NCI-H1930 (cell line): ENCODE data around the gene PID1.

Experiments
- DNase-seq, 2 experiments: peaks; one replicate each; lab custom pipeline; 2025; lab: John Stamatoyannopoulos, UW

PID1 gene

DNA sequence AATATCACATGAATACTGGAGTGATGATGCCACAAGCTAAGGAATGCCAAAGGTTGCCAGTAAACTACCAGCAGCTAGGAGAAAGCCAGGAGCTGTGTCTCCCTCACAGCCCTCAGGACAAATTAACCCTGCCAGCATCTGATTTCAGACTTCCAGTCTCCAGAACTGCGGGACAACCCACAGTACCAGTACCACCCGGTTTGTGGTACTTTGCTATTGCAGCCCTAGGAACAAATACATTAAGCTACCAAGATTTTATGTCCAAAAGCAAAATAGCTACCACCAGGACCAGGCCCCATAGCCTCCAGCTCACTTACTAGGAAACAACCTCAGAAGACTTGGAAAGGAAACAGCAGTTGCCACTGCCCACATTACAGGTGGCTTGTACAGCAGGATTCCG is 10.0 kb downstream of the PID1 start:
- DNase-seq: no peak

DNA sequence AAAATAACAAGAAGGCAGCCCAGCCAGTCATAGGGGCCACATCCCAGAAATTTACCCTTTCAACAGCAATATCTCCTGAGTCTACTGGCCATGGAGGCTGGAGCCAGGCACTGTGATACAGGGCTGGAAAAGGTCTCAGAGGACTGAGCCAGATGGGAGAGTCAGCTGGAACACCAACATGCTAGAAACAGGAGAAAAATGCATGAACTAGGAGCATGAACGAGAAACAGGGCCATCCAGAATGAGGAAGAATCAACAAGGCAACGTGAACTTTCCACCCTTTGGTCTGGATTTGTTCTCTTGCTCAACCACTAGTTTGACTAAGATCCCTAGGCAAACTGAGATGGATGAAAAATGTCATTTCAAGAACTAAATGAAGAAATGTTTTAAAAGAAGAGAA is 13.1 kb downstream of the PID1 start:
- DNase-seq: no peak

DNA sequence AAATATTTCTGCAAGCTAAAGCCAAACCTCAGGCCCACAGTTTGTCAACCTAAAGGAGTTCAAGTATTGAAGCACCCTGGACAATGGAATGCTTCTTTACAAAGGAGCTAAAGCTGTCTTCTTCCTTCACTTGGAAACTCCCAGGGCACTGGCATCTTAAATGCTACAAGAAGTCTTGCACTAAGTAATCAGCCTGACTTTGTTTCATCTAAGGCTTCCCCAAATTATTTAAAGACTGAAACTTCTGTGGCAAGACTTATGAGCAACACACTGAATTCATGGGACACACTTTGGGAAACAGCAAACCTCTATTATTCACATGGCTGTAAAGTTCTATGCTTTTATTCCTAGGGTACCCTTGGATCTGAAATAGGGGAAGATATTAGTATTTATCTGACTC is 14.7 kb downstream of the PID1 start:
- DNase-seq: no peak

DNA sequence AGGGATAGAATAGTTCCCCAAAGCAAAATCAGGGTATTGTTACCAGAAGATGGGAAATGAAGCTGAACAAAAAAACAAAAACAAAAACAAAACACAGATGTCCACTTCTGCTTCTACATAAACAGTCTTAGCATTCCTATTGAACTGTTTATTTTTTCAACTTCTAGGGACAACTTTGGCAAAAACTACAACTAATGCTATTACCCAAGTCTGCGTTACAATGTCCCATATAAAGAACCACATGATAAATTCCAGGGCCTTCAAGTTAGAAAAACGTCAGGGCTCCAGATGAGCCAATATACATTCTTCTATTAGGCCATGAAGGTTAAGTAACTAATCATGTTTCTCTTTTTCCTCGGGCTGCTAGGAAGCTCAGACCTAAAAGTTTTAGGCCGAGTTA is 16.9 kb downstream of the PID1 start:
- no peak for DNase-seq

DNA sequence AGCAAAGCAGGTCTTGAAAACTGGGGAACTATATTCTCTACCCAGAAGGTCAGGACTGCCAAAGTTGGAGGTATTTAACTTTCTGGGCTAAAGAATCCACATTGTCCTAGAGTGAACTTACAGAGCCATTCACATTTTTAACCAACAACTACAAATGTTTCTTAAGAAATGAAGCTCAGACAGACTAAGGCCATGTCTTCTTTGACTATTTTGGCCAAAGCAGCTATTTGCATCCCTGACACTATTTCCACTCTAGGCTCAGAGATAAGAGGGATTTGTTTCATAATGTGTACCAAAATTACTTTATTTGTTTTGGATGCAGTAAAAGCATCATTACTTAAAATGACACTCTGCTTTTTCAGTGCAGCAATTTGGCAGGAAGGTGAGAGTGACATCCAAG is 18.1 kb downstream of the PID1 start:
- DNase-seq: no peak

DNA sequence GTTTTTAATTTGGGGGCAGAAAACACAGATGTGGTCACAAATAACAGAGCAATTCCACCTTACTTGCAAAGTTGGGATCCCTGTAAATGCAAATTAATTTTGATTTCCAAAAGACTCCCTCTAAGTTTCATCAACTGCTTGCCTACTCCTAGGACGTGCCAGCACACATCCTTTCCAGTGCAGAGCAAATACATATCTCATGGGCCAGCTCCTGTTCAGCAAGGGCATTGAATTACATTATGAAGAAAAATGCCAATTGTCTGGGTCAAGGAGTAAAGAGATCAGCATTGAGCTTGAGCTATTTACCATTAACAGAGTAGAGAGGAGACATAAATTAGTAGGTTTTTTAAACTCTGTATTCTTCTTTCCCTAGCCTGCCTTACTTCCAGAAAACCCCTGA is 18.8 kb downstream of the PID1 start:
- no peak for DNase-seq

DNA sequence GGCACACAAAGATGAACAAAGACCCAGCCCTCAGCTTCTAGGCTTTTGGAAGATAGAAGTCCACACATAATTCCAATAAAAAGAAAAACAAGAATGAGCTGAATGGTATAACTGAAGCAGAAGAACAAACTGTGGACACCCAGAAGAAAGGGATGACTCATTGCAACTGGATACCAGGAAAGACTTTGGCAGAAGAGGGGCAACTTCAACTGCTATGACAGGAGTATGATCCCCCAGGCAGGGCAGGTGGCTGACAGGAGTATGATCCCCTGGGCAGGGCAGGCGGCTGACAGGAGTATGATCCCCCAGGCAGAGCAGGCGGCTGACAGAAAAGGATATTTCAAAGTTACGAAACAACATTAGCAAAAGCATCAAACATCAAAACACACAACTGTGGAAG is 21.6 kb downstream of the PID1 start:
- no peak for DNase-seq

DNA sequence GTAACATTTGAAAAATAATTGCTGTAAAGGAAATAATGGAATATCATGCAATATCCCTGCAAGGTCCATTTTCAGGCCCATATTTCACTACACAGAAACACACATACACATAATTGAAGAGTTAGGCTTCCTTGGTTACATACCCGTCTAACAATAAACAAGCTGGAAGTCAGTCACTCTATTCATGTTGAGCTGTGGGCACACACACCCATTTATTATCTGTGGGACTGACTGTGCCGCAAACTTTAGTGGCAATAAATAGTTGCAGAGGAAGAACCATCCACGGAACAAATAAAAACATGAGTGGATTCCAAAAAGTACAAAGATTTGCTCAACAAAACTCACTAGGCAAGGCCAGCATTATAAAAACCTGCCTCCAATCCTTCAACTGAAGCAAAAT is 24.8 kb downstream of the PID1 start:
- DNase-seq: no peak

DNA sequence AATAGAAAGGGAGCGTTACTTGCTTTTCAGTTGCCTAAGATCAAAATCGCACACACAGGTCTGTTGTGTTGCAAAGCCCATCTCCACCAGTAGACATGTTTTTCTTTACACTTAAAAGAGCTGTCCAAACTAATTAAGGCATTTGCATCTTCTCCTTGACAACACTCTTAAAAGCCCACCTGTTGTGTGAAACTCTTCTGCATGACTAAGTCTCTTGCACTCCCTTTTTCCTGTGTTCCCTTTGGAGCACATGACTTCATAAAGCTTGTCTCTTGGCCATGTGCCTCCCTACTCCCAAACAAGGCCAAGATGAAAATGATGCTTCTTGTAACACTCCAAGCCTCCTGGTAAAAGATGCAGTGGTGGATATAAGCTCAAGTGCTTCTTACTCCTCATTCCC is 26.1 kb downstream of the PID1 start:
- DNase-seq: no peak

DNA sequence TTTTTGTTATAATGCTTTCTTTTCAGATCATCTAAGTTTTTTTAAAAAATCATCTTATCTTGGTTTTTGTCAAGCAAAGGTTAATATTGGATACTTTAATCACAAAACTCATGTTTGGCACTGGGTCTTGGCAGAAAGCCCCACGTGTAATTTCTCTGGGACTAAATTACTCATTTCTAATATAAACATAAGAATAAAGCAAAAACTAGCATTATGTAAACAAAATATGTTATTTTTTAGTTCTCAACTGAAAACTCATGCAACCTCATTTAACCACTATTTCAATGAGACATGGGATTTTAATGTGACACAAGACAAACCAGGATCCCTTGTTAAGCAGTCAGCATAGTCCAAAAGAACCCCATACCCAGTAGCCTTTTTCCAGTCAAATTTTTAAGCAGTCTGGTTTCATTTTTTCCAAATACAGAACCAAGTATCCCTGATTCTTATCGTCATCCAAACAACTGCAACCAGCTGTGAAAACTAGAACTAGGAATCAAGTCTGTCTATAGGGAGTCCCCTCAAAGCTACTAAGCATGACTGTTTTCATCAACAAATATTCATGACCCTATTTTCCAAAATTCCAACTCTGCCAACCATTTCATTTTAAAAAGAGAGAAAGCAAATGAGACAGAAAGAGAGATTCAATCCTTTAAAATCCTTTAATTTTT is 27.1 kb downstream of the PID1 start:
- DNase-seq: no peak

DNA sequence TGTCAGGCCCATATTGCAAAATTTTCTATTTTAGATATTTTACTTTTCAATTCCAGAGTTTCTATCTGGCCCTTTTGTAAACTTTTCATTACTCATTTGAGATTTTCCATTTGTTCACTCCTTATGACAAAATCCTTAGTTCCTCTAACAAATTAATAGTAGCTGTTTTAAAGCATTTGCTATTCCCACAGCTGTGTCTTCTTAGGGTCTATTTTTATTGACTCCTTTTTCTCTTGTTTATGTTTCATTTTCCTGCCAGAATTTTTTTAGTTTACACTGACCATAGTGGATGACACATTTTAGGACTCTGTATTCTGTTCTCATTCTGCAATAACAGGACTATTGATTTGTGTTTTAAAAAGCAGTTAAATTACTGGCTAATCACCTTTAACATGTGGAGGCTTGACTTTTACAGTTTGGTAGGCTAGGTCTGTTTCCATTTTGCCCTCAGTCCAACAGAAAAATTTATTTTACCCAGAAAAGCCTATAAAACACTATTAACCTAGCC is 30.0 kb downstream of the PID1 start:
- no peak for DNase-seq

DNA sequence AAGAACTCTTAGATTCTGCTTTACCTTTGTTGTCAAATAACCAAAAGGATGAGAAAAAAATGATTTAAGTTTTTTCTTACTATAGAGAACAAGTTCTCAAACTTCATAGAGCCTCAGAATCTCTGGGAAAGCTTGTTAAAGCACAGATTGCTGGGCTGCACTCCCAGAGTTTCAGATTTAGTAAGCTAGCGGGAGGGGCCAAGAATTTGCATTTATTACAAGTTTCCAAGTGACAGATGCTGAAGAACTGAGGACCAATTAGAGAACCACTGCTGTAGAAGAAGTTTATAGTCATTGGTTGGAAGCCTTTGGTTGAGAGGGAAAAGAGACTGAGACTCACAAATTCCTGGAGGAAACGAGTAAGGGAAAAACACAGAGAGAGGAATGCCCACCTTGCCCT is 32.1 kb downstream of the PID1 start:
- DNase-seq: no peak

DNA sequence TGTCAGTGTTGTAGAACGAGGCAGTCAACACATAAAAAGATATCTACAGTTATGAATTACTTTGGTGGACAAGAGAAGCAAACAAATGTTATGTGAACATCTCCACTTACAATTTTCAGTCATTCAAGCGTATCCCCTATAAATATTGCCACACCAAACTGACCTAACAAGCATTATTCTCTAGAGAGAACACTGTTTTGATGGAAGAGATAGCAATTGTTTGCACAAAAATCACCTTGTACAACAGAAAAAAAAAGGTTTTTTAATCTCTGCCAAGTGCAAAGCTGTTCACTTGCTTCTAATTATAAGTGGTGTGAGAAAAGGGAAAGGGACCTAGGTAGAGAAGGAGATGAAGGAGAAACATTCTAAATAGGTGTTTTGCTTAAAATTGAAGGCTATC is 33.8 kb downstream of the PID1 start:
- peak in 1 of 2 experiments; percentile 35 for DNase-seq

DNA sequence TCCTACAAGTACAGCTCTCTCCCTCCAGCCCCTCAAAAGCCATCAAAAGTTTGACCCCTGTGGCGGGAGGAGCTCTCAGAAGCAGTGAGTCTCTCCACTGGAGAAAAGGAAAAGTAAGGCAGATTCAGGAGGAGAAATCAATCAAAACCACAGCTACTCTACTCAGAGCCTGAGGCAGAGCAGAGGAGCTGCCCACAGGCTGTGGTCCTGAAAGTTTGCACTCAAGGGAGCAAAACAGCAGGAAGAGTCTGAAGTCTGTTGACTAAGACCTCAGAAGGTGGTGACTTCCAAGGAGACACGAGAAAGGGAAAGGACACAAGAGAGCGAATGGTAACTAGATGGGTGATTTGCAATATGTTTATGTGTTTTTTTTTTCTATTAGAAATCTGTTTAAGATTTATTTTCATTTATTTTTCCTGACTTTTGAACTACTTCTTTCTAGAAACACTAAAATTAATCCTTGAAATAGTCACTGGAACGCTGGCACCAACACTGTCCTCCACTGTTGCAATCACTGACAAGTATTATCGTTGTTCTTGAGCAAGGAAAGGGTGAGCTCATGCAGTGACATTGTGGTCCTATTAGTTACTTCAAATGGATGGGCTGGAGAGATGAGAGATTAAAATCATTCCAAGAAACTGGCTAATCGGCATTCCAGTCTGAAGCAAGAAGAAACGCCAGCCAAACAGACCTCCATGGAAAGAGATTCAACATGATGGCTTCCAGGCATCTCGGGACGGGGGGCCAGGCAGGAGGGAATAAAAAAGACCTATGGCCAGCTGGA is 35.8 kb downstream of the PID1 start:
- no peak for DNase-seq

DNA sequence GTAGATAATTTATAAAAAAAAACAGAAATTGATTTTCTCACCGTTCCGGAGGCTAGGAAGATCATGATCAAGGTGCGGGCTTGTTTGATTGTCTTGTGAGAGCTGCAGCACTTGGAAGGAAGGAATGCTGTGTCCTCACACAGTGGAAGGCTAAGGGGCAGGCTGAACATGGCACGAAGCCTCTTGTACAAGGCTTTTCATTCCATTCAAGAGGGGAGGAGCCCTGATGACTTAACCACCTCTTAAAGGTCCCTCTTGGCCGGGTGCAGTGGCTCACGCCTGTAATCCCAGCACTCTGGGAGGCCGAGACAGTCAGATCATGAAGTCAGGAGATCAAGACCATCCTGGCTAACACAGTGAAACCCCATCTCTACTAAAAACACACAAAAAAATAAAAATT is 39.2 kb downstream of the PID1 start:
- DNase-seq: no peak

DNA sequence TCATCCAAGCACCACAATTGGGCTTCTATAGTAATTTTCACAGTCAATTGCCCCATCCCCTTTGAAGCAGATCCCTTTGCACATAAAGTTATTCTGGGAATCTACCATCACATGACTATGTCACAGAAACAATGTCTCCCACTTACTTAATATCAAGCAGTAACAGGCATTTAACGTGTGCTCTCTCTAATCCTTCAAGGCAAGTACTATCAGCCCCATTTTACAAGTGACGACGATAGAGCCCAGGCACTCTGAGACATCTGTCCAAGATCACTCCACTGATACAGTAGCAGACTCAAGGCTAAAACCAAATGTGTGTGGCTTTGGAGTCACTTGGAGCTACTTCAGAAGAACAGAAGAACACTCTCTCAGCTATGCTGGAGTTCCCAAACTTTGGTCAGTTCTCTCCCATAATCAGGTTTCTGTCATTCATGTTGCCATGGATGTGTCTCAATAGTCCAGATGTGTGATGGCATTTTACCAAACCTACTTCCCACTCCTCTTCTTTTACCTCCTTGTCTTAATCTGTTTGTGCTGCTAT is 39.7 kb downstream of the PID1 start:
- DNase-seq: no peak

DNA sequence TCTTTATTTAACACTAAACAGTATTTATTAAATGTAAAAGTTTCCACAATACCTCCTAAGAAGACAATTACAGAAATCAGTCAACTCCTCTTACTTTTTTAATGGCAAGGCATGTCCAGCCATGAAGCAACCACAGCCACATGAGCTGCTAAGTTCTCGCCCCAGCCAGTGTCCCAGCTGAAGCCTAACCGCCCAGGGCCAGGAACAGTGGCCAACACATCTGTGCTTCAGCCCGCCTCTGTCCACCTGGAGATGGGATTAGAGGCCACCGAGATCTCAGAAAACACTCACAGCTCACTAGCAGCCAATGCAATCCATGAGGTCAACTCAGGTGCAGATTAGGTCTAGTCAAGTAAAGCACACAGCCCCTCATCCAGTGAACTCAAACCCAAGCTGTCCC is 40.2 kb downstream of the PID1 start:
- no peak for DNase-seq

DNA sequence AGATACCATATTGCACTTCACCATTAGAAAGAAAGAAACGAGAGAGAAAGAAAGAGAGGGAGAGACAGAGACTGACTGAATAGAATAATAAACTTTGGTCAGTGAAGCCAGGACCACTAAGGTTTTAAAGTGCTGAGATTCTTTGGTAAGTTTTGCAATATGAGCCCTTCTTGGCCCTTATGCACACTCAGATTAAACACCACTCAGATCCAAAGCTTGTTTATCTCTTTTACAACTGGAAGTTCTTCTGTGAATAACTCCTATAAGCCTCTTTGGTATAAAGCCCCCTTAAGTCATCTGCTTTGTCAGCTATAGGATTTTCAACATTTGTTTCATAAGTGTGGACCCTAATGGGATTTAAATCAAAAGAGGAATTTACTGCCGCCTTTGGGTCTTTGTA is 40.8 kb downstream of the PID1 start:
- no peak for DNase-seq

DNA sequence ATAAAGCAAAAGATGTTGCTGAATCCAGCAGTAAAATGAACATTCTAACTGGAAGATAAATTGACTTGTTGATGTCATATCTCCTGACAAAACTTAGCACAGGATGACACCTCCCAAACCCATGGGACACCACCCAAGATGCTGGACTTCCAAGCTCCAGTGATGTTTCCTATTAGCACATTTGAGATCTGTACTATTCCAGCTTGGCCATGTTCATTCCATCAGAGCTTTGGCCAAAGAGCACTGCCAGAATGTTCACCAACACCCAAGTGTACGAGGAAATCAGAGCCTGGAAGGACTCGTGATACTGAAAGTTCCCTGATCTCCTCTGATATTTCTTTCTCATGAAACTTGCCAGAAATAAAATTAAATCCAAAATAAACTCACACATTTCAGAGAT is 44.7 kb downstream of the PID1 start:
- no peak for DNase-seq

DNA sequence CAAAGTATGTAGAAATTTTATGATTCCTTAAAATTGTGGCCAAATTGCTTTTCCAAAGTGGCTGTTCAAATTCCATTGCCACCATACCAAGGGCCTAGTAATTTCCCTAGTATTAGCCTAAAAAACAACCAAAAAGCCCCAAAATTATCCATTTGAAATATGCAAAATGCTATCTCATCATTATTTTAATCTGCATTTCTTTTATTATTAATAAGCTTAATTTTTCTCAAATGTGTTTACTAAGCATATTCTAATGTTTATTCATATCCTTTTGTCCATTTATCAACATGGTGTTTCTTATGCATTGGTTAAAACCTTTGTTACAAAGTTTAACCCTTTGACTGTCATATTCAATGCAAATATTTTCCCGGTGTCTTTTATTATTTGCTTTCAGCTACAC is 48.0 kb downstream of the PID1 start:
- DNase-seq: no peak

DNA sequence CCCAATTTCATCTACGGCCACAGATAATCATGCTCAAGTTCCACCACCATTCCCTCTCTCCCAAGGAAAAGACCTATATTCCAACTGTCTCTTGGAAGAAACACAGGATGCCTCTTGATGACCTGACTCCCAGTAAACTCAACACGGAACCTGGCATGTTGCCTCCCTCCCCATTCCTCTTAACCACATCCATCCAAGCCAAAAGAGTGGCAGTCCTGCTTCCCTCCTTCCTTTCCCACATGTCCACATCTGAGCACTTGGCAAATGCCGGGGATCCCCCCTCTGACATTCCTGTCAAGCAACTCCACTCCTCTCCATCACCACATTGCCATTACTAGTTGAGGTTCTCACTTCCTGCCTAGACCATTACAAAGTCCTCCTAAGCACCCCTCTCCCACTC is 49.4 kb downstream of the PID1 start:
- no peak for DNase-seq

DNA sequence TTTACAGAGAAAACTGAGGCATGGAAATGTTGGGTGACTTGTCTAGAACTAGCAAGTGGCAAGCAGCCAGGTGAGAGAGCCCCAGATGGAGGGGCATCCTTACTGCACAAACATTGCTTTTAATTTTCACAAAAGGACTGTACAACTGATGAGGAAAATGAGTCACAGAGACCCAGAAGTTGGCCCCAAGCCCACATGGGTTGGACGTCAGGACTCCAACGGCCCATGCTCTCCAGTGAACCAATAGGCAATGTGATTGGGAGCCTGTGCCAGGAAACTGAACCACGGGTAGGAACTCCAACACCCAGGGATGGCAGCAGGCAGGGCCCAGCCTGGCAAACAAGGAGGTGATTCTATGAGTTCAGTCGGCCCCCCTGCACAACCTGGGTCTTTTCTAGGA is 50.8 kb downstream of the PID1 start:
- DNase-seq: no peak

DNA sequence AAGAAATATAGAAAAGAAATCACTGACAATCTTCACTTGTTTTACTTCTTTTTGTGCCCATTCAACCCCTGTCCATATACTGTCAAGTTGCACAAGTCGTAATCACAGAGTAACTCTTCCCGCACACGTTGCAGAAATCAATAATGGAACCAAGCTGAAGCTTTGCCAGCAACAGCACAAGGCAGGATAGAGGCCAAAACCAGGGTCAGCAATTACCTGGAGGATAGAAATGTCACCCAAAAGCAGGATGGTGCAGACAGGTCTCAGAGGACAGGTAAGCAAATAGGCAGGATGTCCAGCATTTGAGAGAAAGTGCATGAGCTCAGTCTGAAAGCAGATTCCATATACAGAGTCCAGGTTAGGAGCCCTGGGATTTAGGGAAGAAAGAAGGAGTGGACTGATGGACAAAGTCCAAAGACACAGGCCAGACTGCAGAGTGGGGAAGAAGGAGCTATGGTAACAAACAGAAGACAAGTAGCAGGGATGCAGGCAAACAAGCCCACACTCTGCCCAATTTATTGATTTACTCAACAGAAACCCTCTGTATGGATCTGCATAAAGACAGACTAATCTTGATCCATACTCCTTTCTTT is 52.7 kb downstream of the PID1 start:
- no peak for DNase-seq
